Suppressor macrophage treated with lipopolysaccharide for 4 hours (primary cell): ENCODE measurements around the gene TNIK.
"Not testable (repeated sequence)": the region's sequence is repeated elsewhere in the genome, so short reads cannot be mapped to it uniquely, and the experiment has no call there.

Experiments
- DNase-seq: peaks from one replicate; pipeline ENCODE4 v3.0.0-alpha.2; 2020

TNIK gene

GRCh38 chr3:171445620-171446204 lies 14.5 kb downstream of the TNIK start:
- DNase-seq, result no peak

- DNase-seq, result no peak
Measured at GRCh38 chr3:171444001-171444690, 16.1 kb downstream of the TNIK start.

DNA sequence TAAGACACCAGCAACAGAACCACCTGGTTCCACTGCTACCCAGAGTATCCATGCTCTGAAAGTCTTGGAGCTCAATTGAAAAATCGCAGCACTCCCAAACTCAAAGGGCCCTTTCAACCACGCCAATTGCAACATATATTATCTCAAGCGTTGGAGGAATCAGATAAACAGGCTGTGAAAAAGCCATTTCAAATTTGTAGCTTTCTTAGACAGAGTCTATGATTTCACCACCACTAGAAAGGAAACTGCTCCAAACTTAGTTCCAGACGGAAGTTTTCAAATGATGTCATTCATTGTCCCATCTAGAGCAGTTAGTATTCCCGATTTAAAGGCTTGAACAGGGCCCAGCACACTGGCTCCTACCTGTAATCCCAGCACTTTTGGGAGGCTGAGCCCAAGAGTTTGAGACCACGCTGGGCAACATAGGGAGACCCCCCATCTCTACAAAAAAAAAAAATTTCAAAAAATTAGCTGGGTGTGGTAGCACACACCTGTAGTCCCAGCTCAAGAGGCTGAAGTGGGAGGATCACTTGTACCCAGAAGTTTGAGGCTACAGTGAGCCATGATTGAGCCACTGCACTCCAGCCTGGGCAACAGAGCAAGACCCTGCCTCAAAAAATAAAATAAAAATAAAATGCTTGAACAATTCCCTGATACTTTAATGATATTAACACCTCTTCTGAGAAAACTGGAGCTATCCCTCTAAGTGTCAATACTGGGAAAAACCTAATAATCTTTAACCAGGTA lies 16.8 kb downstream of the TNIK start:
- DNase-seq, result no peak

DNA sequence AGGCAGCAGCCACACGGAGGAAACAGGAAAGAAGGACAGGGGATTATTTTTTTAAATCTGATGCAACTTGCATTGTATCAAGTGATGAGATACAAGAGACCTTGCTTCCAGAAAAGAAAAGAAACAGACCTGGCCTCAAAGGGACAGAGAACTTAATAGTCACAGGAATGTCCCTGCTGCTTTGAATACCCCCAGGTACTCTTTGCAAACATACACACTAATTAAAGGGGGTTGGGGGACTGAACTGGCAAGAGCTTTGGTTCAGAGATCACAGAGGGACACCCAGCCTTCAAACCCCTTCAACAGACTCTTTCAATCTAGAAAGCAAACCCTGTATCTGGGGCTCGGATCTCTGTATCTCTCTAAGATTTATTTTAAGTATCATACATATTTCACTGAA lies 18.0 kb downstream of the TNIK start:
- DNase-seq, result no peak

GRCh38 chr3:171441381-171441780 lies 18.8 kb downstream of the TNIK start:
- no peak for DNase-seq

DNA sequence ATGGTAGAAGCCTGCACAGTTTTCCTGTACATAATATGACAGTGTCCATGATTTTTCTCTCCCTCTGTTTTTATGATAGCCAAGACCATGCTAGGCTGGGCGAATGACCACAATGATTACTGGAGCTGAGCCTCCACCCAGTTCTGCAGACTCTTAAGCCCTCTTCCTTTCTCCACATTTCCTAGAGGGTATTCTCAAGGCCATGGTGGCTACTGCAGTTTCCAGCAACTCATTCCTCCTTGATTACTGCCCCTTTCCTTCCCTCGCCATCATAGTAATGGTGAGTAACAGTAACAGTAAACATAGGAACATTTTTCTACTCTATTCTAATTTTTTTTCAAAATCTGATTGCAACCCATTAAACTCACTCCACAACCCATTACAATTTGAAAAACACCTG lies 20.2 kb downstream of the TNIK start:
- DNase-seq, result no peak

- DNase-seq, result no peak
Measured at GRCh38 chr3:171437115-171437756, 23.0 kb downstream of the TNIK start.

GRCh38 chr3:171436380-171436779 lies 23.8 kb downstream of the TNIK start:
- DNase-seq, result no peak

DNA sequence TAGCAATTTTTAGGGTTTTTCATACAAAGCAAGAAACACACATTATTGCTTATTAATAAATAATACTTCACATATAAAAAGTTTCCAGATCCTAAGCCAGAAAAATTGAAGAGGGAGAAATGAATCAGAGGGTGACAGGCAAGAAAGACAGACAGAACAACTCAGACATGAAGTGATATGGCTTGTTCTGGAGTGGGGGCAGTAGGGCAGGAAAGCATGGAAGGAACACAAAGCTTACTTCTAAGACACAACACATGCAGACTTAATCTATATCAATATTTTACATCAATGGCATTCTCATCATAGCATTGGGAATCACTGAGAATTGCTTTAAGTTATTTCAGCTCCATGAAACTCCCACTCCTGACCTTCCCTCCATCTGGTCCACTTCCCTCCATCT lies 24.4 kb downstream of the TNIK start:
- DNase-seq, result no peak

DNA sequence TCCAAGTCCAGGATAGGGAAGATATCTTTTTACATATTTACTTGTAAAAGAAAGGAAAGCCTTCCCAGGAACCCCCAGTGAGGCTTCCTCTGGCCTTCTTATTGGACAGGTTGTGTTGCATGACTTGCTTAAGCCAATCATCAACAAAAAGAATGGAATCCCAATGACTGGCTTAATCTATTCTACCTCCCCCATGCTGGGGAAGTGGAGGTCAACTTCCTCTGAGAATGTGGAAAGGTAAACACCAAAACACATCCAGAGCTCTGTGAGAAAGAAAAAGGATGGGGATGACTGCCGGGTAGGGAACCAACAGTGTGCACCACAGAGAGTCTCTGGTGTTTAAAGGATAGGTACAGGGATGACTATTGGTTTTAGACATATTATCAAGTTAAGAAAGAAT lies 25.1 kb downstream of the TNIK start:
- no peak for DNase-seq

DNA sequence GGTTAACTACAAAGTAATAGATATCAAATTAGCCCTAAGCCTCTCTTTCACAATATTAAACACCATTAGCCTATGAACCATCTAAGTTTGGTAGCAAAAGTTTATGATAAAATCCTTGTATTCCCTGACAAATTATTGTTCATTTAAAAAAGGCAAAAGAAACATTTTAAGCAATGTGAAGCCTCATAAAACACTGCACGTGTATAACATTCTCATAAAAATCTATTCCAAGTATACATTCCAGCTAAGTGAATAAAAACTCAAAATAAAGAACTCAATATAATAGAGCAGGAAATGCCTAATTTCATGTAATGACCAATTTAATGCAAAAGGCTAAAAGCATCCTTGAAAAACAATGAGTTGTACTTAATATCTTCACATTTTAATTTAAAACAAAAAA lies 27.7 kb downstream of the TNIK start:
- DNase-seq, result no peak

DNA sequence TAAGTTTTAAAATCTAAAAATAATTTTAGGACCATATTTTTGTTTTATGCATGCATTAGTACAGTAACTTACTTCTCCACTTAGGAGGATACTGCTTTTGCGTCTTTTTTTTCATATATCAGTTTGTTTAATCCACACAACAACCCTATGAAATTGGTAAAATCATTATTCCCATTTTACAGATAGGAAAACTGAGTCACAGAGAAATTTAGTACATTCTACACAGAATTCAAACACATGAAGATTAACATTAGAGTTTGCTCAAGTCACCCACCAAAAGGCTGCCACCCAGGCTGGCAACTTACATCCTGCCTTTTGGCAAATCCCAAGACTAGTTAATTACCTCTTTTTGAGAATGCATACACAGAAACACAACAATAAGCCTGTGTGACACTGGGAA lies 28.7 kb downstream of the TNIK start:
- no peak for DNase-seq

GRCh38 chr3:171430530-171430929 lies 29.7 kb downstream of the TNIK start:
- no peak for DNase-seq

DNA sequence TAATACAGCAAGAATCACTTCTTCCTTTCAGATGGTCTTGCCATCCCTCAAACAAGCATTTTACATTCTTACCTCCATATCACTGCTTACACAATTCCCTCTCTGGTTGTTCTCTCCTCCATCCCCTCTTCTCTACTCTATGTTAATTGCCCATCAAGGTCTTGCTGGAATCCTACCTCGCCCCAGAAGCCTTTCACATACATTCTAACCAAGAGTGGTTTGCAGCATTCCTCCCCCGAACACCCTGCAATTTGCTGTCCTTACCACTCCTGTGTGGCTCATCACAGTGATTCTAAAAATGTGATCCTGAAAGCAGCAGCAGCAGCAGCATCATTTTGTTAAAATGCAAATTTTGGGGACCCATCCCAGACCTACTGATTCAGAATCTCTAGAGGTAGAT lies 30.6 kb downstream of the TNIK start:
- DNase-seq, result no peak

DNA sequence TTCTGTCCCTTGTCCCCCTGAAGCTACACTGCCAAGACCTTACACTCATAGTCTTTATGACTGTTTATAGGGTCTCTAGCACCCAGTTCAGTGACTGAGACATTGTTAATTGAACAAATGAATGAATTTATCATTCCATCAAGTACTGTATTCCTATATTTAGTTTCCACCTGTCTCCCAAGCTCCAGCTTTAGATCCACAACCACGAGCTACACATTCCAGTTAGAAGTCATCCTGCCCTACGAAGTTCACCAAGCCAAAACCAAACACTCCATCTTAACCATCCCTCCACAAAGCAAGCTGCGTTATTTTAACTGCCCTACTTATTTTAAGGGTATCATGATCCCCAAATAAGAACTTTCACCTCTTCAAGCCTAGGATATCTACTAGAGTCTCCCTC lies 31.3 kb downstream of the TNIK start:
- DNase-seq, result no peak

GRCh38 chr3:171428321-171428787 lies 31.9 kb downstream of the TNIK start:
- peak; percentile 18 for DNase-seq

DNA sequence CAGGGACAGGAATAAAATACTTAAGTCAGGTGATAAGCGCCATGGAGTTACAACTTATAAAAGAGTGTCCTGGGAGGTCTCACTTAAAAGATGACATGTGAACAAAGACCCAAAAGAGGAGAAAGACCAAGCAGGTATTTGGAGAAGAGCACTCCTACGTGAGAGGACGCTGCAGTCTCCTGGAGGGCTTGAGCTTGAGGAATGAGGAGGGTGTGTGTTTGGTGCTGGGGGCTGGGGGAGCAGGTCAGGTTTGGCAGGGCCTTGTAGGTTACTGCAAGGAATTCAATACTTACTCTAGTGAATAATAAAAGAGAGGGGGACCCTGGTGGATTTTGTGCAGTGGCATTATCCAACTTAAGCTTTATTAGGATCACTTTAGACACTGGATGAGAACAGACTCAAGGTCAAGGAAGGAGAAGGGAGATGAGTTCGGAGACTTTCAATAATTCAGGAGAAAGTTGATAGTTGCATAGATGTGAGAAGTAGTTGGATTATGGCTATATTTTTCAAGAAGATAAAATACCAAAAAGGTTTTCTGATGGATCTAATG lies 32.4 kb downstream of the TNIK start:
- DNase-seq, result no peak

GRCh38 chr3:171424063-171424462 lies 36.1 kb downstream of the TNIK start:
- not testable (repeated sequence) for DNase-seq

DNA sequence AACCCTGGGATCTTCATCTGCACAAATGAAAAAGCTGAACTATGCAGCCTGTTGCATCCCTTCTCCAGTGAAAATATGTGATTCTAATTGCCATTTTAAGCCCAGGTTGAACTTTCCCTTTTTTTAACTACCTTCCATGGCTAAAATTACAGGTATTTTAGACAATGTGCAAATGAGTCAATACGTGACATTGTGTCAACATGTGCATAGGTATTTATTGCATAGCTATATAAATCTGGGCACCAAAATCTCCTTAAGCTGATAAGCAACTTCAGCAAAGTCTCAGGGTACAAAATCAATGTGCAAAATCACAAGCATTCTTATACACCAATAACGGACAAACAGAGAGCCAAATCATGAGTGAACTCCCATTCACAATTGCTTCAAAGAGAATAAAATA lies 37.4 kb downstream of the TNIK start:
- not testable (repeated sequence) for DNase-seq

GRCh38 chr3:171420667-171421066 lies 39.5 kb downstream of the TNIK start:
- no peak for DNase-seq

- DNase-seq, result no peak
Measured at GRCh38 chr3:171419457-171419856, 40.7 kb downstream of the TNIK start.

DNA sequence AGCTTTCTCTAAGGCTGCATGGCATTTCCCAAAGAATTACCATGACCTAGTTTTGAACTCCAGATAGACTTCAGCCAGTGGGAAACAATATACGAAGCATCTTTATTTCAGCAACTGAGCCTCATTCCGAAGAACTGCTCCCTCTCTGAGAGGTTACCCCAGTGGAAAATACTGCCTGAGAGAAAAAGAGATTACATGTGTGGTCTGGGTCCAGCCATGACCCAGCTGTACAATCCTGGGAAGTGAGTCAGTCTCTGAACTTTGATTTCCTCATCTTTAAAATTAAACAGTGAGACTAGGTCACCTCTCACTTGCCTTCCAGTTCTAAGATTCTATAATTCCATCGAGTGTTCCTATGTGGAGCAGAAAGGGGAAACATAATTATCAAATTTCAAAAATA lies 42.4 kb downstream of the TNIK start:
- no peak for DNase-seq

DNA sequence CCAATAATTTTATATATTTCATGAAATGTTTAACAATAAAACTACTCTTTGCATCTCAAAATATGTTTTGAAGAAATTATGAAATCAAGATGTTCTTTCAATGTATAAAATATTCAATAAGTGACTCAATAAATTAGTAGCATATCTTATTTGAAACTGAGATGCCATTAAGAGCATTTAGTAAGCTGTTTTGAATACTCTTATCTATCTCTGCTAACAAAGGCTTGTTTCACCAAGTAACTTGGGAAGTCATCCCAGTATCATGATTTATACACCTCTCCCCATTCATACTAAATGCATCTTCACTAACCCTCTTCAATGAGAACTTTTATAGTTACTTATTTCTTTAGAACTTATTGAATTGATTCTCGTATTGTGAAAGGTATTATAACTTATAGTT lies 43.1 kb downstream of the TNIK start:
- DNase-seq, result no peak
